LHCN-M2 (cell line): Measurements from ENCODE around the gene LINGO3. TPM values are rescaled to one million over a fixed set of nuclear protein-coding genes. Genes with fewer than 3 reads are reported as not detected.

ENCODE experiments used
- DNase-seq: peaks from one replicate; pipeline ENCODE4 v3.0.0-alpha.2; 2012; ENCODE audit warnings: low read depth
- total RNA-seq: library from RNA; depleted of rRNA; stranded (reverse); fragments of >200 nt; gene quantifications from 2 replicates; pipeline ENCODE4 v1.2.3, GENCODE V29; 2014

Gene LINGO3
- total RNA-seq, 1 experiment from 2014 or later = not detected

DNA sequence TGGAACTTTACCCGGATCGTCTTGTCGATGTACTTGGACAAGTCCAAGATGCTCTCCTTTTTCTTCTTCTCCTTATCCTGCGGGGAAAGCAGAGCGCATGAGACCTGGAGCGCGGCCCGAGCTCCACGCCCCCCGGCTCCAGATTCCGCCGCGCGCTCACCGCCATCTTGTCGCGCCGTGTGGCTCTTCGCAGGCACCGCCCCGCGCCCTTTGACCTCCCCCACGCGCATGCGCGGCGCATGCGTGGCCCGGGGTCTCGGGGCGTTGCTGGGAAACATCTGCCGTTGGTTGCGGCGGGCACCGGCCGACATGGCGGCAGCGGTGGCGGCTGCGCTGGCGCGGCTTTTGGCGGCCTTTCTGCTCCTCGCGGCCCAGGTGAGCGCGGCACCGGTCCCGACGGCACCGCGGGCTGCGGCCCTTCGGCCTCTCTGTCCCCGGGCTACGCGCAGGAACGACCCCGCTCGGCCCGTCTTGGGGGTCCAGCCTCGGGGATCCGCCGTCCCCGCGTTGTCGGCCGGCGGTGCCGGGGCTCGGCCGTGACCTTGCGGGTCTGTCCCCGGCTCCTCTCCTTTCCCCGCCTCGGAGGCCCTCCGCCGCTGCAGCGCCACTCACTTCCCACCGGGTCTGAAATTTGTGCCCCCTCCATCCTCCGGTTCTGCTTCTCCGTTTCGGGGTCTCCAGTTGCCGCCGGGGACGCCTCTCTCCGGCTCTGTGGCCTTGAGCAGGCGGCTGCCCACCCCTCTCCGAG, 20.6 kb upstream of the LINGO3 start, which contains the start of the genes LSM7 and SPPL2B:
Gene LSM7, minus strand, starts transcription at position 186 of the 748 bp plus-strand sequence. Its CDS starts 20 bp downstream, at position 166.
Gene SPPL2B, plus strand, starts transcription at position 284 of the 748 bp plus-strand sequence. Its CDS starts 26 bp downstream, at position 310.
- DNase-seq = peak; percentile 85

DNA sequence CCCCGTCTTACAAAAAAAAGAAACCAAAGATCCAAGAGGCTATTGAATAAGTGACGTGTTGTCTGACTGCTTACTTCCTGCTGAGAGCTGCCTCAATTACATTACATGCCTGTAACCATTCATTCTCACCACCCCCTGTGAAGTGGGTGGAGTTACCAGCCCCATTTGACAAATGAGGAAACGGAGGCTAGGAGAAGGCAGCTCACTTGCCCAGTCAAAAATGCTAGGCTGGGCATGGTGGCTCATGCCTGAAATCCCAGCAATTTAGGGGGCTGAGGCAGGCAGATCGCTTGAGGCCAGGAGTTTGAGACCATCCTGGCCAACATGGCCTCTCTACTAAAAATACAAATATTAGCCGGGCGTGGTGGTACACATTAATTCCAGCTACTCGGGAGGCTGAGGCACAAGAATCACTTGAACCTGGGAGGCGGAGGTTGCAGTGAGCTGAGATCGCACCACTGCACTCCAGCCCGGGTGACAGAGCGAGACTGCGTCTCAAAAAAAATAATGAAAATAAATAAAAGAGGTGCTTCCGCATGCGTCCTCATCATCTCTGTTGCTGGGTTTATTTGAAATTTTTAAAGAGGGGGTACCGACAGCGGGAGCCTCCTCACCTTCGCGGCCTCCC, 19.9 kb upstream of the LINGO3 start:
- DNase-seq = peak; percentile 74

DNA sequence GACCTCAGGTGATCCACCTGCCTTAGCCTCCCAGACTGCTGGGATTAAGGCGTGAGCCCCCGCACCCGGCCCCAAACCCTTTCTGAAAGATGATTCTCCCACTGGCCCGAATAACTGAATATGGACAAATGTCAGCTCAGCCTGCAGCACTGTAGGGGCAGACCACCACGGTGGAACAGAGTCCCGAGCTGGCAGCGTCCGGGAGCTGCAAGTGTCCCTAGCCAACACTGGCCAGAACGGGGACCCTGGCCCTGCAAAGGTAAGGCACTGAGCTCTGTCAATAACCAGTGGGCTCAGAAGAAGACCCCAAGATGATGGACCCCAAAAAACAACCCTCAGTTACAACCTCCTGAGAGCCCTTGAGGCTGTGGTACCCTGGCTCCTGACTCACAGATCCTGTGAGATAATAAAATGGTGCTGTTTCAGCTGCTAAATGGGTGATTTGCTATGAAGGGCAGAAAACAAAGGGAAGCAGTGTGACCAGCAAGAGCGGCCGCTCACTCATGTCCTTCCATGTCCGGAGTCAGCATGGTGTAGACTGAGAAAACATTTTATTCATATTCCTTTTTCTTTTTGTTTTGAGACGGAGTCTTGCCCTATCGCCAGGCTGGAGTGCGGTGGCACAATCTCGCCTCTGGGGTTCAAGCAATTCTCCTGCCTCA, 18.9 kb upstream of the LINGO3 start:
- DNase-seq = no peak

DNA sequence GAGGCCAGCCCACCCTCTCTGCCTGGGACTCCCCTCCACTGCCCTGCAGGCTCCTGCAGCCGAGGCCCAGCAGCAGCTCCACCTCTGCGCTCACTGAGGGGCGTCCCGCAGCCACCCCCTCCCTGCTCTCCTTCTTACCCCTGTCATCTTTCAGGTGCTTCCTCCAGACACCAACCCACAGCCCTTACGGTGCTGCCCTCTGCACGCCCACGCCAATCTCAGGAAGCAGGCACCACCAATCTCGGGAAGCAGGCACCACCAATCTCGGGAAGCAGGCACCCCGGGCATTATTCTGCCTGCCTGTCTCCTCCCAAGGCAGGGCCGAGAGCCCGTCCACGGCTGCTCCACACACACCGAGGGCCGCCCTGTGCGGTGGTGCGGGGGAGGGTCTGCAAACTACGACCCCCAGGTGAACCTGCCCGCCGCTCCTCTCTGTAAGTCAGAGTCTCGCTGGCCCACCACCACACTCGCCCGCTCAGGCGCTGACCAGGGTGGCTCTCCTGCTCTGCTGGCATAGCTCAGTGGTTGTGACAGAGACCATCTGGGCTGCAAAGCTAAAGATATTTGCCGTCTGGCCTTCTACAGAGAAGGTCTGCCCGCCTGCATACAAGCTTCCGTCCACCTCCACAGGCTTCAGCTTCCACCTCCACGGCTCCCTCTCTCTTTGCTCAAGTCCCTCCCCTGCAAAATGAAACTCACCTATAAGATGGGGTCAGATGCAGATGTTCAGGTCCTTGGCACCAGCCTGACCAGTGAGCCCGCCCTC, 17.5 kb upstream of the LINGO3 start:
- DNase-seq = no peak

DNA sequence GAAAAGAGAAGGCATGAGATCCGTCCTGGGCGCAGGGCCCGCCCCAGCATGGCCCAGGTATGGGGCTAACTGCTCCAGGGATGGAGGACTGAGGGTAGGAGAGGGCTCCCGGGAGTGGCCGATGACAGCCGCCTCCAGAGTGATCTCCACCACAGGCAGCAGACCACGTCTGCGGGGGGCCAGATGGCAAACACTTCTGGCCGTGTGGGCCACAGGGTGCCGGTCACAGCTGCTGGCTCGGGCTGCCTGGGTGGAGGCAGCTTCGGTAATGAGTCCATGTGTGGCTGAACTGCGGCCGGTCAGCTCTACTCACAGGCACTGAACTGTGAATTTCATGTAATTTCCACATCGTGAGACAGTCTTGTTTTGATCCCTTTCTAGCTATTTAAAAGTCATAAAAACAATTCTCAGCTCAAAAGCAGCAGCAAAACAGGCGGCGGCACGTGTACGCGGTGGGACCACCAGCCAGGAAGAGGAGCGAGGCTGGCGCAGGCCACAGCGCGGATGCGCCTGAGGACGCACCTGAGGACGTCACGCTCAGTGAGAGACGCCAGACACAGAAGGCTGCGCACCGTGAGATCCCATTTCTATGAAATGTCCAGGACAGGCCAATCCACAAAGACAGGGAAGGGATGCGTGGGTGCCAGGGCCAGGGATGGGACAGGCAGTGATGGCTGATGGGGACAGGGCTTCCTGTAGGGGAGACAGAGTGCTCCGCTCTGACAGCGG, 16.4 kb upstream of the LINGO3 start:
- no peak for DNase-seq

DNA sequence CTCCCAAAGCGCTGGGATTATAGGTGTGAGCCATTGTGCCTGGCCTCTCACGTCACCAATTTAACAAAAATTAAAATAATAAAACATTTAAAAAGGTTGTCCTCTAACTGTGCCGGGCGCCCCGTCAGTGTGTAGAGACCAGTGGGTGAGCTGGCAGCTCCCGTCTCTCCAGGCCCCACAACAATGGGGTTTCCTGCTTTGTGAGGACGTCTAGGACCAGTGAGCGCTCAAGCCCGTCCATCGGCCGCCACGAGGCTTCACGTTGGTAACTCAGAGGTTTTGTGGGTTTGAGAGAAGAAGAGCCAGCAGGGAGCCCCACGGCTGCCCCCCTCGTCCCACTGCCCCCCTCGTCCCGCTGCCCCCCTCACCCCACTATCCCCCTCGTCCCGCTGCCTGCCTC, 15.8 kb upstream of the LINGO3 start:
- DNase-seq = no peak

DNA sequence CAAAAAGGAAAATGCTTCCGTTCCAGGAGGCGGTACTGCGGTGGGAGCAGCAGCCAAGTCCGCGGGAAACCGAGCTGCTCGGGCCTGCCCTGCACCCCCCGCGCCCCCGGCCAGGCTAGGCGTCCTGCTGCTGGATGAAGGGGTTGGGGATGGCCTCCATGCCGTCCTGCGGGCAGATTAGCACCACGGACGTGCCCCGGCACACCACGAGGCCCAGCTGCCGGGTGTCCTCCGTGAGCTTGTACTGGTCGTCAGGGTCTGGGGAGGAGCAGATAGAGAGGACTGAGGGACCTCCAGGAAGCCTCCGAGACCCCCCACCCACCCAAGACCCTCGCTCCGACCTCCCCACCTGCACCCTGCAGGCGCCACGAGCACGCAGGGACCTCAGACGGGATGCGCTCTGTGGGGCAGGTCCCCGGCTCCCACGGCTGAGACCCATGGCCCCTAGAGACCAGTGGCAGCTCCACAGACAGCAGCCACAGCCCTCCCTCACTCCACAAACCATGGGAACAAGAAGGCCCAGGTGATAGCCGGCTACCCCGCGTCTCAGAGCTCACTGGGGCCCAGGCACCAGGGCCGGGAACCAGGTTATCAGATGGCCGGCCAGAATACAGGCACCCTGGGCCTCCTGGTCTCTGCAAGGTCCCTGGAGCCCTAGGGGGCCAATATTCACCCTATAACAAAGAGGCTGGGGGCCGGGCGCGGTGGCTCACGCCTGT, 13.8 kb upstream of the LINGO3 start:
- no peak for DNase-seq

DNA sequence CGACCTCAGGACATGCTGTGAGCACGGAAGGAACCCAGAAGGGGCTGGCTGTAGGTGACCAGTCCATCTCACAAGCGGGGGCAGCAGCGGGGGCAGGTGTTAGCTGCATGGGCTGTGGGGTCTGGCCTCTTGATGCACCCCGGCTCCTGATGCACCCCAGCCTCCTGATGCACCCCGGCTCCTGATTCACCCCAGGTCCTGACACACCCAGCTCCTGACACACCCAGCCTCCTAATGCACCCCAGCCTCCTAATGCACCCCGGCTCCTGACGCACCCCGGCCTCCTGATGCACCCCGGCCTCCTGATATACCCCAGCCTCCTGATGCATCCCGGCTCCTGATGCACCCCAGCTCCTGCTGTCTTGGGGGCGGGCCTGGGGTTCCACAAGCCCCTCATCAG, 13.0 kb upstream of the LINGO3 start:
- DNase-seq = no peak

DNA sequence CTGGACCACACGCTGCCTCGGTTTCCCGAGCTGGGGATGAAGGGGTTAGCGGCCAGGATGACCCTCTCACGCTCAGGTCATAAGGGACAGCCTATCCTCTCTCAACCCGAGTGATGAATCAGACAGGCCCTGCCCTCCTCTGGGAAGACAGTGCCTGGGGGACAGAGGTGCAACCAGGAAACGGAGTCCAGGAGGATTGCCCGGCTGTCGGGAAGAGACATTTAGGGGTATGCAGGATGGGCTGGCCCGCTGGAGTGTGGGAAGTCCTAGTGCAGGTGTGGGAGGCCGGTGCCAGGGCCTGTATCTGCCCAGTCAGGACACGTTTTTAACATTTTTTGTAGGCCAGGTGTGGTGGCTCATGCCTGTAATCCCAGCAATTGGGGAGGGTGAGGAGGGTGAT, 12.1 kb upstream of the LINGO3 start:
- no peak for DNase-seq

DNA sequence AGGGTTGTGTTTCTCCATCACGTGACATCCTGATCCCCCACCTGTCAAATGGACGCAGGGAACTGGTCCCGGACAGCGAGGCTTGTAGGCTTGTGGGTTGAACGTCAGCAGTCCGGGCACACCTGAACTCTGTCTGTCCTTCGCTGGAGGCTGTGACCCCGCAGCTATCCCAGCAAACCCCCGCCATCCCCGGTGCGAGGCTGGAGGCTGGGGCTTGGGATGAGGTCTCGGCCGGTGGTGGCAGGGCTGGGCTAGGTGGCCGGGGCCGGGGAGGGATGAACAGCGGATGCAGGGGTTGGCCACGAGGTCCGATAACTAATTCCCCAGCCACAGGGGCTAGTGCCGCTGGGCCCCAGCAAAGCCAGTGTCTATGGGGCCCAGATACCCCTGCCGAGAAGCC, 11.6 kb upstream of the LINGO3 start:
- DNase-seq = no peak

DNA sequence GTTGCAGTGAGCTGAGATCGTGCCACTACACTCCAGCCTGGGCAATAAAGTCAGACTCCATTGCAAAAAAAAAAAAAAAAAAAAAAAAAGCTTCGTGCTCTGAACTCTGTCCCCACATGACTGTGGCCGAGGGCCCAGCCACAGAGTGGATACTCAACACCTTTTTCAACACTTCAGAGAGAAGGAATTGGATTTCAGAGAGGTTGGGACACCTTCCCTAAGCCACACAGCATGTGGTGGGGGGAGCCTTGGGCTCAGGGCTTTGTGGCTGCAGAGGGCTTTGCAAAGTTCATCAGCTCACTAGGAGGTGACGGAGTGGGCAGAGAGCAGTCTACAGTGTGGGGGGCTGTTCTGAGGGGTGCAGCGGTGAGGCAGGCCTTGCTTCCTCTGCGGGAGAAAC, 11.0 kb upstream of the LINGO3 start:
- DNase-seq = no peak

DNA sequence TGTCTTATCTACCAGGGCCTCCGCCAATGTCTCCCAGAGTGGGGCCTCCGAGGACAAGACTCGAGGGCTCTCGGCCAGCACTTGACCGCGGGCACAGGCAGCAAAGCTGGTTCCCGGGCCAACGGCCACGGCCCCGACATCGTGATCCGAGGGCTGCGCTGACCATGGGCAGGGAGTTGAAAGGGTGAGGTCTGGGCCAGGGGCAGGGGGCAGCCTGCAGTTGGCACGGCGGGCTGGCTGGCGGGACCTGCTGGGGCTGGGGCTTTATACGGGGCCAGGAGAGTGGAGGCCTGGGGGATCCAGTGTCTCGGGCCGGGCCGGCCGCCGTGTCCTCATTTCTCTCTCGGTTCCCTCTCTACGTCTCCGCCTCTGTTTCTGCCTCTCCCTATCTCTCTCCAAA, 9.8 kb upstream of the LINGO3 start:
- DNase-seq = no peak

DNA sequence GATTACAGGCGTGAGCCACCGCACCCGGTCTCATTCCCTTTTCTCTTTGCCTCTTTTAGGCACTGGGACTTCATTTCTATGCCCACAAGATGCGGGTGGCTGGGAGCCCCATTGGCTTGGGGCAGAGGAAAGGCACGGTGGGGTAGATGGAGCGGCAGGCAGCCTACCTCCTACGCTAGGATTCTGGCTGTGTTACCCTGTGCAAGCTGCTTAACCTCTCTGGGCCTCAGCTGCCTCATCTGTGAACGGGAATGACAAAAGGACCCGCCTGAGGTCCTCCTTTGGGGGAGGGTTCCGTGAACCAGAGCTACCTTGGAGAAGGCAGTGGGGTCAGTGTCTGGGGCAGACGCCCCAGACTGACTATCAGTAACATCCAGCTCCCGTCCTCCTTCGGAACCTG, 9.3 kb upstream of the LINGO3 start:
- DNase-seq = no peak

DNA sequence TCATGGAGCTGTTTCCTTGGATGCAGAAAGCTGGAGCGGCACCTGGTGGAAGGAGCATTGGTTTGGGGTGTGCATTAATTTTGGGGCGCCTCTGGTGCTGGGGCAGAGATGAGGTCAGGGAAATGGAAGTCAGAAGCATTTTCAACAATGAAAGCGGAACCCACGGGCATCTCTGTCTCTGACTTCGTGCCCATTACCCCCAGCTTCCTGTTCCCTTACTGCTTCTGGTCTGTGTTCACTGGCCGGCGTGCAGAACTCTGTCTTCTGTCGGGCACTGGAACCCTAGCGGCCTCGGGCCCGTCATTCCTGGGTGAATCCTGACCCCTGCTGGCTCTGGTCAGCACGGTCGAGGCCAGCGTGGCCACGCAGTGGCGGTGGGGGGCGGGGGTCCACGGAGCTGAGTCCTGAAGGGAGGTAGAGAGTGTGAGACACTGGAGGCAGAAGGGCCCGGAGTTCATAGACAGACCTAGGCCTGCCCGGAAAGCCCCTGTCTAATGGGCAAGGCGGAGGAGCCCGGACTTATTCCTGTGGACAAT, 7.9 kb upstream of the LINGO3 start:
- DNase-seq = peak; percentile 57

DNA sequence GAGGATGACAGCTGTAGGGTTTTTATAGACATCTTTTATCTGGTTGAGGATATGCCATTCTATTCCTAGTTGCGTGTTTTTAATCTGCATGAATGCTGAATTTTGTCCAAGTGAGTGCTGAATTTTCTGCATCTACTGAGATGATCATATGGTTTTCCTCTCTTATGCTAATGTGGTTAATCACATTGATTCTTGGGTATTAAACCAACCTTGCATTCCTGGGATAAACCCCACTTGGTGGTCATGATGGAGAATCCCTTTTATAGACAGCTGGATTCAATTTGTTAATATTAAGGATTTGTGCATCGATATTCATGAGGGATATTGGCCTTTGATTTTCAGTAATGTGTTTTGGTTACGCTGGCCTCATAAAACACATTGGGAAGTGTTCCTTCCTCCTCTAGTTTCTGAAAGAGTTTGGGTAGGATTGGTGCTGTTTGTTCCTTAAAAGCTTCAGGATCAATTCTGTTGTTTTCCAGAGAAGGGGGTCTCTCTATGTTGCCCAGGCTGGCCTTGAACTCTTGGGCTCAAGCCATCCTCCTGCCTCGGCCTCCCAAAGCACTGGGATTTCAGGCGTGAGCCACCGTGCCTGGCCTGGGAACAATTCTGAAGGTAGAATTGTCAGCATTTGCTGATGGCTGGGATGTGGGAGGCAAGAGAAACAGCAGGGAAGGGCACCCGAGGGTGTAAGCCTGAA, 7.3 kb upstream of the LINGO3 start:
- DNase-seq = no peak

DNA sequence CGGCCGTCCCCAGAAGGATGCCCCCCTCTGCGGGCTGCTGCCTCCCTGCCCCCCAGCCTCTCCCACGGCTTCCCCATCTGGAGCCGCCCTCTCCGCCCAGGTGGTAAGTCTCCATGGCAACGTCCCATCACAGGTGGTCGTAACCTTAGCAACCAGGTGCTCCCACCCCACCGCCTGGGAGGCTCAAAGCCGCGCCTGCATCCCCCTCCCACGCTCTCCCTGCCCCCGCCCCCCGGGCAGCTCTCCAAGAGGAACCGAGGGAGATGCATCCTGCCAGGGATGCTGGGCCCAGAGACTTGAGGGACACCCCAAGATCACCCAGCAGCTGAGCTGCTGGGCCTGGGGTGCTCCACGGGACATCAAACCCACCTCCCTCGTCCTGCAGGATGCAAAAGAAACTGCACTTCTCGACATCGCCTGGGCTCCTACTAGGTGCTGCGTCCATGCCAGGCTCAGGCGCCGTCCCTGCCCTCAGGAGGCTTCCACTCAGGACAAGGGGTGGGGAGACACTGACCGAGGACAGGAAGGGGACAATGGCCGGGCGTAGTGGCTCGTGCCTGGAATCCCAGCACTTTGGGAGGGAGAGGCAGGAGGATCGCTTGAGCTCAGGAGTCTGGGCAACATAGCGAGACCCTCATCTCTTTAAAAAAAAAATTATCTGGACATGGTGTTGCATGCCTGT, 5.0 kb upstream of the LINGO3 start:
- no peak for DNase-seq

DNA sequence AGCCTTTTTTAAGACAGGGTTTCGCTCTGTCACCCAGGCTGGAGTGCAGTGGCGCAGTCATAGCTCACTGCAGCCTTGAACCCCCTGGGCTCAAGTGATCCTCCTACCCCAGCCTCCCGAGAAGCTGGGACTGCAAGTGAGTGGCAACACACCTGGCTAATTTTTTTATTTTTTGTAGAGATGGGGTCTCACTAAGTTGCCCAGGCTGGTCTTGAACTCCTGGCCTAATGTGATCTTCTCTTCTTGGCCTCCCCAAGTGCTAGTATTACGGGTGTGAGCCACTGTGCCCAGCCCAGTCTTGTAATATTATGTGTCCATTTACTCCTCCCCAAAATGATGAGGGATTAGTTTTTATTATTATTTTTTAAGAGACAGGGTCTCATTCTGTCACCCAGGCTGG, 3.1 kb upstream of the LINGO3 start:
- no peak for DNase-seq

DNA sequence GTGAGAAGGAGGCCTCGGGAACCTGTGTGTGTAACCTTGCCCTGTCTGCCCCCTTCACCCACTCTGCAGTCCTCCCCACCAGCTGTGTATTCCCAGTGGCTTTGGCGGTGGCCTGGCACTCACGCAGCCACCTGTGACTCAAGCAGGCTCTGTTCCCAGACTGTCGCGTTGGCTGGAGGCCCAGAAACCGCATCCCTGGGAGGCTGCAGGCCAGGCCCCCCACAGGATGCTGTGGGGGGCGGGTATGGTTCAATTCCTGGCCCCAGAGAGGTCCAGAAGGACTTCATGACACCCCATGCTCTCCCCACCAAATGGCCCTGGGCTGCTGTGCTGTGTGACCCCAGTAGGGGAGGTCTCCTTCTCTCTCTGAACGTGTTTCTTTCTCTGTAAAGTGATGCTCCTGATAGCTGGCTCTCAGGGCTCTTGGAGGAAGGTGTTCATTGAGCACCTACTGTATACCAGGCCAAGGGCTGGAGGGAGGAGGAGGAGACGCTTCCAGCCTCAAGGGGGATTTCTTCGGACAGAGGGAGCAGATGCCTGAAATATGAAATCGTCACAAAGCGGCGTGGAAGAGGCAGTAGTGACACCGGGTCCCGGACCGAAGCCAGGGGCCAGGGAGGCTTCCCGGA, 1.9 kb upstream of the LINGO3 start:
- peak; percentile 43 for DNase-seq
